H1 (cell line): ENCODE data around the gene CT45A2. TPM values are rescaled to one million over a fixed set of nuclear protein-coding genes. Genes with fewer than 3 reads are reported as not detected.
"Not testable (repeated sequence)": the region's sequence is repeated elsewhere in the genome, so short reads cannot be mapped to it uniquely, and the experiment has no call there.

ENCODE experiments used
- CTCF ChIA-PET: fragments of 300-600 bp; sonication (Branson Sonifier 250); formaldehyde crosslinking; loops from one replicate; lab custom pipeline; 2021; ENCODE audit not compliant: partially characterized antibody; lab: Charles Lee
- POLR2A ChIA-PET: fragments of 300-600 bp; sonication (Branson Sonifier 250); formaldehyde crosslinking; loops from one replicate; lab custom pipeline; 2021; ENCODE audit warnings: inconsistent platforms; ENCODE audit not compliant: partially characterized antibody; lab: Charles Lee
- DNase-seq, 2 experiments: peaks; one replicate each; pipeline versions ENCODE4 v3.0.0 to v3.0.0-alpha.2; 2010 to 2022; ENCODE audit warnings: low spot score in 2 of 2, low read depth in 1 of 2, mixed read lengths in 1 of 2
- FAIRE-seq: peaks from 2 replicates; lab custom pipeline; 2011; peaks lifted over from hg19 to GRCh38; lab: Jason Lieb, UNC
- H2AFZ ChIP-seq: 2 replicates; pipeline ENCODE4 v1.8.1; 2012; ENCODE audit warnings: low read length, inconsistent platforms
- H2AK5ac ChIP-seq: 2 replicates; pipeline ENCODE4 v1.6.1; 2013; ENCODE audit warnings: low read depth, low read length
- H2BK120ac ChIP-seq: replicated peaks from 2 replicates; pipeline ENCODE3; 2013; ENCODE audit warnings: low read depth, low read length, inconsistent platforms
- H2BK12ac ChIP-seq: 2 replicates; pipeline ENCODE4 v1.6.1; 2013; ENCODE audit warnings: low read depth, low read length
- H2BK15ac ChIP-seq: 2 replicates; pipeline ENCODE4 v1.6.1; 2013; ENCODE audit warnings: low read length
- H2BK20ac ChIP-seq: 2 replicates; pipeline ENCODE4 v1.6.1; 2013; ENCODE audit warnings: low read length
- H2BK5ac ChIP-seq: 2 replicates; pipeline ENCODE4 v1.6.1; 2013; ENCODE audit warnings: low read depth, low read length
- H3K14ac ChIP-seq: 2 replicates; pipeline ENCODE4 v1.6.1; 2013; ENCODE audit warnings: inconsistent platforms; ENCODE audit not compliant: insufficient read length
- H3K18ac ChIP-seq: 2 replicates; pipeline ENCODE4 v1.6.1; 2013; ENCODE audit warnings: low read length; ENCODE audit errors: extremely low read depth
- H3K23ac ChIP-seq: 2 replicates; pipeline ENCODE4 v1.6.1; 2013; ENCODE audit warnings: inconsistent platforms; ENCODE audit not compliant: insufficient read length
- H3K23me2 ChIP-seq: 2 replicates; pipeline ENCODE4 v1.6.1; 2013; ENCODE audit warnings: low read depth, low read length
- H3K27ac ChIP-seq: 2 replicates; pipeline ENCODE4 v1.6.1; 2011; ENCODE audit warnings: low read depth, low read length, inconsistent platforms
- H3K27me3 ChIP-seq, 4 experiments: replicated peaks in 1 of 4; 1 replicate in 1 of 4; 2 replicates in 3 of 4; pipeline versions ENCODE4 v1.6.1 to v1.8.1; 2011 to 2013; ENCODE audit warnings: low read length in 3 of 4, mild to moderate bottlenecking in 3 of 4, inconsistent platforms in 2 of 4, mixed read lengths in 2 of 4, moderate library complexity in 1 of 4; ENCODE audit not compliant: control insufficient read depth in 3 of 4, insufficient read depth in 3 of 4; ENCODE audit errors: extremely low read depth in 1 of 4
- H3K36me3 ChIP-seq, 4 experiments: 2 replicates each; pipeline versions ENCODE4 v1.6.1 to v1.8.1; 2011 to 2013; ENCODE audit warnings: mild to moderate bottlenecking in 4 of 4, low read length in 3 of 4, moderate library complexity in 2 of 4, control low read depth in 1 of 4, inconsistent platforms in 1 of 4; ENCODE audit not compliant: insufficient read depth in 4 of 4, control insufficient read depth in 2 of 4
- H3K4ac ChIP-seq: replicated peaks from 2 replicates; pipeline ENCODE3; 2013; ENCODE audit warnings: low read length, low read depth, mixed read lengths, inconsistent platforms; ENCODE audit not compliant: insufficient read length
- H3K4me1 ChIP-seq, 4 experiments: replicated peaks in 1 of 4; 1 replicate in 1 of 4; 2 replicates in 3 of 4; pipeline versions ENCODE4 v1.6.1 to v1.8.1; 2011 to 2013; ENCODE audit warnings: low read length in 3 of 4, inconsistent platforms in 2 of 4, mixed read lengths in 1 of 4; ENCODE audit not compliant: insufficient read depth in 4 of 4, control insufficient read depth in 3 of 4
- H3K4me2 ChIP-seq, 2 experiments: 2 replicates each; pipeline versions ENCODE4 v1.6.1 to v1.8.1; 2011 to 2013; ENCODE audit warnings: low read depth in 2 of 2, low read length in 2 of 2, control low read depth in 1 of 2, inconsistent platforms in 1 of 2, mild to moderate bottlenecking in 1 of 2; ENCODE audit not compliant: insufficient read depth in 1 of 2
- H3K4me3 ChIP-seq, 4 experiments: fragments of 200-600, 300-600 bp in 1 of 4; sonication (generic), shearing (Covaris generic), sonication (Bioruptor Twin) in 1 of 4; 2 replicates each; pipeline versions ENCODE4 v1.5.1 to v1.8.1; 2011 to 2016; ENCODE audit warnings: low read length in 4 of 4, low read depth in 3 of 4, control low read depth in 2 of 4, inconsistent platforms in 2 of 4, mild to moderate bottlenecking in 2 of 4, mixed read lengths in 1 of 4, moderate library complexity in 1 of 4; ENCODE audit not compliant: insufficient read depth in 2 of 4; ENCODE audit errors: extremely low read depth in 1 of 4
- H3K56ac ChIP-seq: replicated peaks from 2 replicates; pipeline ENCODE3; 2013; ENCODE audit warnings: low read depth, mild to moderate bottlenecking, mixed read lengths, low read length, inconsistent platforms; ENCODE audit not compliant: insufficient read length
- H3K79me1 ChIP-seq: 2 replicates; pipeline ENCODE4 v1.6.1; 2013; ENCODE audit warnings: low read depth, low read length, control low read depth
- H3K79me2 ChIP-seq, 2 experiments: 2 replicates each; pipeline versions ENCODE4 v1.6.1 to v1.8.1; 2012 to 2013; ENCODE audit warnings: low read length in 2 of 2, mild to moderate bottlenecking in 2 of 2, inconsistent platforms in 1 of 2; ENCODE audit not compliant: insufficient read depth in 2 of 2, control insufficient read depth in 1 of 2
- H3K9ac ChIP-seq, 4 experiments: replicated peaks in 1 of 4; 1 replicate in 1 of 4; 2 replicates in 3 of 4; pipeline versions ENCODE4 v1.6.1 to v1.8.1; 2011 to 2013; ENCODE audit warnings: low read depth in 3 of 4, low read length in 3 of 4, control low read depth in 2 of 4, mild to moderate bottlenecking in 2 of 4, moderate library complexity in 2 of 4, inconsistent platforms in 1 of 4; ENCODE audit errors: extremely low read depth in 1 of 4
- H3K9me3 ChIP-seq, 2 experiments: 2 replicates each; pipeline versions ENCODE4 v1.6.1 to v1.8.1; 2012 to 2013; ENCODE audit warnings: mild to moderate bottlenecking in 2 of 2, moderate library complexity in 2 of 2, control low read depth in 1 of 2, inconsistent platforms in 1 of 2, low read depth in 1 of 2, low read length in 1 of 2, mixed read lengths in 1 of 2; ENCODE audit not compliant: insufficient read depth in 2 of 2
- H4K20me1 ChIP-seq, 2 experiments: replicated peaks in 1 of 2; 2 replicates each; pipeline versions ENCODE3 to v1.8.1; 2011 to 2013; ENCODE audit warnings: inconsistent platforms in 2 of 2, low read length in 2 of 2, mild to moderate bottlenecking in 1 of 2; ENCODE audit not compliant: insufficient read depth in 2 of 2, control insufficient read depth in 1 of 2
- H4K5ac ChIP-seq: 2 replicates; pipeline ENCODE4 v1.6.1; 2013; ENCODE audit warnings: low read length, low read depth, mixed read lengths, inconsistent platforms; ENCODE audit not compliant: insufficient read length
- H4K8ac ChIP-seq: 2 replicates; pipeline ENCODE4 v1.8.0; 2013; ENCODE audit warnings: mild to moderate bottlenecking, moderate library complexity, low read length, inconsistent platforms; ENCODE audit not compliant: insufficient read depth; ENCODE audit errors: extremely low read depth
- H4K91ac ChIP-seq: replicated peaks from 2 replicates; pipeline ENCODE3; 2013; ENCODE audit warnings: low read length, mixed read lengths, inconsistent platforms; ENCODE audit not compliant: insufficient read length
- WGBS, 2 experiments: shearing (Covaris generic) in 1 of 2; methylation state at CpG; one replicate each; pipeline versions ENCODE4 v1.1.6 to v1.1.7; 2013 to 2015; ENCODE audit warnings: low lambda C conversion rate in 2 of 2, mixed read lengths in 2 of 2, inconsistent platforms in 1 of 2, low coverage in 1 of 2, missing lambda C conversion rate in 1 of 2; ENCODE audit not compliant: insufficient replicate concordance in 2 of 2, insufficient coverage in 1 of 2, insufficient read length in 1 of 2; ENCODE audit errors: extremely low coverage in 1 of 2, missing lambda C conversion rate in 1 of 2; 5-methylcytosine and 5-hydroxymethylcytosine counted together
- polyA plus RNA-seq, 7 experiments: library from polyadenylated mRNA; depleted of rRNA in 3 of 7; stranded (reverse) in 5 of 7; unstranded in 2 of 7; fragments of >200 nt in 5 of 7; fragments of 200-250 nt in 2 of 7; gene quantifications; 1 replicate in 5 of 7; 2 replicates in 1 of 7; 4 replicates in 1 of 7; pipeline versions ENCODE4 v1.2.1 to v1.2.3, GENCODE V29; 2011 to 2013; ENCODE audit warnings: missing spikeins in 2 of 7, mixed read lengths in 2 of 7
- total RNA-seq: library from RNA; stranded (reverse); fragmentation: NEBNext Ultra II Directional; extraction: Animal tissue kit (Norgen Biotek cat#: 25700); gene quantifications from 2 replicates; pipeline ENCODE4 v1.2.1, GENCODE V29; 2021

Gene CT45A2
- total and polyA plus RNA-seq, 2 of the 8 experiments (the other 6 are each of a cell fraction or from before 2014, with no cell fraction given), result not detected

GRCh38 chrX:135837180-135837579 lies 17.4 kb upstream of the CT45A2 start, which contains the start of gene CT45A7:
TSS of gene CT45A7 (minus strand) at chrX:135837280. CDS start at chrX:135833533, 3,747 bp downstream.
- DNase-seq, H4K20me1 ChIP-seq, H3K4me3 ChIP-seq, H2AK5ac ChIP-seq, H2BK5ac ChIP-seq, H3K36me3 ChIP-seq, H2BK15ac ChIP-seq, CTCF ChIA-PET, H3K4me1 ChIP-seq, H2BK120ac ChIP-seq, H3K4me2 ChIP-seq, H3K27me3 ChIP-seq, H3K18ac ChIP-seq, H3K23me2 ChIP-seq, H3K9me3 ChIP-seq, H3K9ac ChIP-seq, POLR2A ChIA-PET, H3K79me2 ChIP-seq, H3K79me1 ChIP-seq, H3K27ac ChIP-seq, H3K23ac ChIP-seq, H4K8ac ChIP-seq, H2BK20ac ChIP-seq, H3K14ac ChIP-seq, FAIRE-seq, H3K56ac ChIP-seq, H4K91ac ChIP-seq, H2AFZ ChIP-seq, H2BK12ac ChIP-seq, H4K5ac ChIP-seq, H3K4ac ChIP-seq: not testable (repeated sequence)
- no CpG with 5 or more reads among the region's 17 CpGs for WGBS, 2 experiments

- H2BK20ac ChIP-seq, H3K18ac ChIP-seq, H4K20me1 ChIP-seq, FAIRE-seq, H3K27ac ChIP-seq, H3K36me3 ChIP-seq, POLR2A ChIA-PET, H3K23me2 ChIP-seq, CTCF ChIA-PET, H3K4me1 ChIP-seq, H2BK15ac ChIP-seq, H3K79me2 ChIP-seq, H3K4me3 ChIP-seq, H2AK5ac ChIP-seq, H2AFZ ChIP-seq, H2BK12ac ChIP-seq, H4K5ac ChIP-seq, H2BK120ac ChIP-seq, H2BK5ac ChIP-seq, H3K23ac ChIP-seq, H3K79me1 ChIP-seq, H3K9me3 ChIP-seq, H4K8ac ChIP-seq, H4K91ac ChIP-seq, DNase-seq, H3K4me2 ChIP-seq, H3K27me3 ChIP-seq, H3K56ac ChIP-seq, H3K9ac ChIP-seq, H3K4ac ChIP-seq, H3K14ac ChIP-seq: not testable (repeated sequence)
- no CpG with 5 or more reads among the region's 16 CpGs for WGBS, 2 experiments
These were observed 17.1 kb downstream of the CT45A2 start, which contains the start of gene CT45A6 for GRCh38 chrX:135802687-135803086. TSS of gene CT45A6 (minus strand) at chrX:135802787. CDS start at chrX:135798993, 3,794 bp downstream.
